ENCODE measurements around the gene CDH4. TPM values are rescaled to one million over a fixed set of nuclear protein-coding genes. Genes with fewer than 3 reads are reported as not detected.

Gene CDH4
- total RNA-seq, 4 donors from 2014 or later = under 0.01 to 0.56 (median 0.19) TPM; not detected in 1

DNA sequence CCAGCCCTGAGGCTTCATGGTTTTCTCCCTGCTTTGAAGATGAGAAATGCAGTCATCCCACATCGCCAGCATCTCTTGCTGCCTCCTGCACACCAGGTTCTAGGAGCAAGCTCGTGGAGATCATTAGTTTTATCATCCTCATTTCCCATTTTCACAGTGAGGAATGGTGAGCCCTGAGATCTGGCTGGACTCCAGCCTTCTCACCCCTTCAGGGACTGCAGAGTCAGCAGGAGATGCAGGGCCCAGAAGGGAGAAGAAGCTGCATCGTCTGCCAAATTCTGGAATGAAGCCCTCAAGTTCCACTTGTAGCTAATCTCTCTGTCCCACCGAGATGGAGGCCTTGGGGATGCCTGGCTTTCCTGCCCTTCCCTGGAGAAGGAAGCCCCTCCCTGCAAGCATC, 596.8 kb downstream of the CDH4 start:
- ATAC-seq (ENCODE audit: low FRiP score) (no peak), DNase-seq (ENCODE audit: low spot score) (no peak)
- TF ChIP-seq, protein P1, sequence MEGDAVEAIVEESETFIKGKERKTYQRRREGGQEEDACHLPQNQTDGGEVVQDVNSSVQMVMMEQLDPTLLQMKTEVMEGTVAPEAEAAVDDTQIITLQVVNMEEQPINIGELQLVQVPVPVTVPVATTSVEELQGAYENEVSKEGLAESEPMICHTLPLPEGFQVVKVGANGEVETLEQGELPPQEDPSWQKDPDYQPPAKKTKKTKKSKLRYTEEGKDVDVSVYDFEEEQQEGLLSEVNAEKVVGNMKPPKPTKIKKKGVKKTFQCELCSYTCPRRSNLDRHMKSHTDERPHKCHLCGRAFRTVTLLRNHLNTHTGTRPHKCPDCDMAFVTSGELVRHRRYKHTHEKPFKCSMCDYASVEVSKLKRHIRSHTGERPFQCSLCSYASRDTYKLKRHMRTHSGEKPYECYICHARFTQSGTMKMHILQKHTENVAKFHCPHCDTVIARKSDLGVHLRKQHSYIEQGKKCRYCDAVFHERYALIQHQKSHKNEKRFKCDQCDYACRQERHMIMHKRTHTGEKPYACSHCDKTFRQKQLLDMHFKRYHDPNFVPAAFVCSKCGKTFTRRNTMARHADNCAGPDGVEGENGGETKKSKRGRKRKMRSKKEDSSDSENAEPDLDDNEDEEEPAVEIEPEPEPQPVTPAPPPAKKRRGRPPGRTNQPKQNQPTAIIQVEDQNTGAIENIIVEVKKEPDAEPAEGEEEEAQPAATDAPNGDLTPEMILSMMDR (IDR thresholded peaks at IDR 0.05) = no peak

DNA sequence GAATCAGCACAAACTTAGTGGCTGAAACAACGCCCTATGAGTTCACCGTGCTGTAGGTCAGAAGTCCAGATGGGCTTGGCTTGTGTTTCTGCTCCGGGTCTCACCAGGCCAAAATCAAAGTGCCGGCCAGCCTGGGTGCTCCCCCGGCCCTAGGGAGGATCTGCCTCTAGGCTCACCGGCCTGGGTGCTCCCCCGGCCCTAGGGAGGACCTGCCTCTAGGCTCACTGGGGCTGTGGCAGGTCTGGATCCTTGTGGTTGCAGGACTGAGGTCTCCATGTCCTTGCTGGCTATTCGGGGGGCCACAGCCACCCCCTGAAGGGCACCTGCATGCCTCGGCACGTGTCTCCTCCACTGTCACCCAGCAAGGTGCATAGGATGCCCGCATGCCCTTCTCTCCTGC, 597.3 kb downstream of the CDH4 start:
- DNase-seq (ENCODE audit: low spot score) = no peak
- no peak for ATAC-seq (ENCODE audit: low FRiP score)
- TF ChIP-seq, protein P1 (IDR thresholded peaks at IDR 0.05) = no peak

DNA sequence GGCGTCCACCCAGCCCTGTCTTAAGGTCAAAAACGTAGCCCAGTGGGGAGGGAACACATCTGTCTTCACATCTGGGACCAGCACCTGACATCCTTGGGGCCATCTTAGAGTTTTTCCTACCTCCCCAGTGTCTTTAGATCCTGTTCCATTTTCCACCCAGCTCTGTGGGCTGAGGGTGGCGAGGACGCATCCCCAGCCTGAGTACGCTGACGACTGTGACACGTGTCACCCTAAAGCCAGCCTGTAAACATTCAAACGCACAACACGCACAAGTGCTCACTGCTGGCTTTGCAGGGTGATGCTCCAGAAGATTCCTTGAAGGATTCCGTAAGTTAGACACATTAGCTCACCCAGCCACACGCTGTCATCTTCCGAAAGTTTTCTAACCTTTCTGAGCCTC, 597.8 kb downstream of the CDH4 start:
- DNase-seq (ENCODE audit: low spot score) (no peak), ATAC-seq (ENCODE audit: low FRiP score) (no peak)
- TF ChIP-seq, protein P1 (IDR thresholded peaks at IDR 0.05) = no peak

DNA sequence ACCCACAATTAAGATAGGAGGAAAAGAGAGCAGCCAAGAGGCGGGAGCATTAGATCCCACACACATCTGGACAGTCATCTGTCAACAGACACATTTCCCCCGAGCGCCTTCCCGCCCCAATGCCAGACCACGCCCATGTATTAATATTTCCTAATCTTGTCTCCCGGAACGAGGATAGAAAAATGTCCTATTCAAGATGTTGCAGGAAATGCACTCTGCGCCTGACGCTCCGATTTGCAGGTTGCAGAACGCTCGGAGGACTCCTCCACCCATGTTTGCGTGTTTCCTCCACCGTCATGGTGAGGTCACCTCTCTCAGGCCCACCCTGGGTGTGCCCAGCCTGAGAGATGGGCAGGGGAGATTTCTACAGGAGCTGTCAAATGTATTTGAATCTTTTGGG, 598.4 kb downstream of the CDH4 start:
- TF ChIP-seq, protein P1 (IDR thresholded peaks at IDR 0.05) = no peak
- no peak for ATAC-seq (ENCODE audit: low FRiP score)

DNA sequence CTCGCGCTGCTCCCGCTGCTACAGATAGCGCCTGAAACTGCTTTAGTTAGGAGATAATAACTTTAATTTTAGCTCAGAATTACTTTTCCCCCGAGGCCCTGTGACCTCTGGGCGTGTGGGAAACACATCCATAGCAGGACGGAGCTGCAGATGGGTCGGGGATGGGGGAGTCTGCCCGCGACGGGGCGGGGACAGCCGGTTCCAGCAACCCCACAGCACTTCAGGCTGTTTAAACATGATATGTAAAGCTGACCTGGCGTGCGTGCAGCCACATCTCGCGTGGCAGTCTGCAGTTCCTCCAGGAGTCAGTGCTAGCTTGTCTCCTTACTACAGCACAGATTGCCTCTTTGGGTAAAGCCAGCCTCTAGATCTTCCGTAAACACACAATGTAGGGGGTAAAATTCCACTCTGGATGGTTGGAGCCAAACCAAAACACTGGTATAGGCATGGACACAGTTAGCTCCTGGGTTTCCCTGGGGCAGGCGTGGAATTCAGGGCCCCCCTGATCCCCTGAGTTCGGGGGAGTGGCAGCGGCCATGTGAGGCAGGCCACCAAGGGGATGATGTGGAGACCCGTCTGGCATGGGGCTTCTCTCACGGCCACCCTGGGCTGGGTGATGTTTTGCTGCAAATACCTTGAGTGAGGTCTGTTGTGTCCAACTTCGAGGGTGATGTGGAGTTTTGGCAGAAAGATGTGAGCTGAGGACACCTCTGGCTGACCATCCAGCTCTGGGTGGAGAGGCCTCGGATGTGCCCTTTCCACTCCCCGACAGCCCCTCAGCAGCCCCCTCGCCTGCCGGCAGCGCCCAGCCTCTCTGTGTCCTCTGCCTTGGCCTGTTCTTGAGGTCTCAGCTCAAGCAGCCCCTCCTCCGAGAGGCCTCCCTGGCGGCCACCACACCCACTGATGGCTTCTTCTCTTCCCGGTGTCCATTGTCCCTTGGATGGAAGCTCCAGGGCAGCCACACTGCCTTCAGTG, 599.2 kb downstream of the CDH4 start:
- ATAC-seq (ENCODE audit: low FRiP score) = no peak
- TF ChIP-seq, protein P1 (IDR thresholded peaks at IDR 0.05) = no peak

More for the DNA sequence above, 598.4 kb downstream of the CDH4 start:
- no peak for DNase-seq (ENCODE audit: low spot score)

DNA sequence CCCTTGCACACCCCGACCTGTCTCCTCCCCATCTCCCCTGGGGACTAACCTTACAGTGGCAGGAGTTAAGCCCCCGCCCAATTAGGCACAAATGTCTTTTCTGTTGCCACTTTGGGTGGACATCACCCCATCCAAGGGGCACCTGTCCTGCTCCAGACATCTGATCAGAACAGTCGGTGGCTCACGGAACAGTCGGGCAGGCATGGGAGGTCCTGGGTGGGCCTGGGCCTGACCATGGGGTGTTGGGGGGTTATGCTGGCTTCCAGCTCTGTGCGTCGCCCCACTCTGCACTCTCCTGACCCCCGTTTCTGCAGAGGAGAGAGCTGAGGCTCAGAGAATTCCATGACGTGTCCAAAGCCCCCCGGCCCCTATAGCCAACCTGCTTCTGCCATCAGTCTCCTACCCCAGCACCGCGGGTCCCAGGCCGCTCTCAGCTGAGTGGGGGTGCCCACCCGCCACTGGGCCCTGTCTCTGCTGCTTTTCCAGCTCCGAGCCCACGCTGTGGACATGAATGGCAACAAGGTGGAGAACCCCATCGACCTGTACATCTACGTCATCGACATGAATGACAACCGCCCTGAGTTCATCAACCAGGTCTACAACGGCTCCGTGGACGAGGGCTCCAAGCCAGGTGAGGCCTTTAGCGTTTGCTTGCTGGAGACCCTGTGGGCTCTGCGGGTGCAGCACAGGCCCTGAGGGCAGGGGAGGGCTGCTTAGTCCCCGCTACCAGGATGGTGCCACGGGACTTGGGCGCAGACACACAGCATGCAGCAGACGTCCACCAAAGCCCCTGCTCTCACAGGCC, 600.4 kb downstream of the CDH4 start:
- DNase-seq (ENCODE audit: low spot score) (no peak), ATAC-seq (ENCODE audit: low FRiP score) (no peak)
- TF ChIP-seq, protein P1 (IDR thresholded peaks at IDR 0.05) = no peak

More for the DNA sequence above, 599.2 kb downstream of the CDH4 start:
- no peak for DNase-seq (ENCODE audit: low spot score)
